ENCODE results near the gene PDE4A.

DNA sequence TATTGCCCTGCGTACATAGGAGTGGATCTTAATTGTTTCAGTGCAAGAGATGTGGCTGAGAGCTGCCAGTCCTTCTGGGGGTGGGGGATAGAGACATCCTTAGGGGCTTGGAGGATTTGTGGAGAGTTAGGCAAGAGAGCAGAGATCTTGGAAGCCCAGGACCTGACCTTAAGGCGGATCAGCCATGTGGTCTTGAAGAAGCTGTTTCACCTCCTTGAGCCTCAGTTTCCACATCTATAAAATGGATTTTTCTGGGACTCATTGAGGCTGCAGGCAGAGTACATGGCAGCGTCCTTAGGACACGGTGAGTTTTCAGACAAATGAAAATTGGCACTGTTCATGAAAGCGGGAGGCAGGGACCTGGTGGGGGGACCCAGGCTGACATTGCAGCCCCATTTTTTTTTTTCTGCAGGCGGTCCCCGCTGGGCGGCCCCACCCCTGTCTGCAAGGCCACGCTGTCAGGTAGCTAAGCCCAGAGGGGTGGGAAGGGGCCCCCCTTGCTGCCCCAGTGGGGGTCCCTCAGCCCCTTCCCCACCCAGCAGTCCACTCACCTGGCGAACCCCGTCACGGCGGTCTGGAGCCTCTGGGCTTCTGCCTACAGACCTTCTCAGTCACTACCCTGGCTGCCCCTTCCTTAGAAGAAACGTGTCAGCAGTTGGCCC lies 30.0 kb downstream of the PDE4A start:
- TF ChIP-seq, protein P1, sequence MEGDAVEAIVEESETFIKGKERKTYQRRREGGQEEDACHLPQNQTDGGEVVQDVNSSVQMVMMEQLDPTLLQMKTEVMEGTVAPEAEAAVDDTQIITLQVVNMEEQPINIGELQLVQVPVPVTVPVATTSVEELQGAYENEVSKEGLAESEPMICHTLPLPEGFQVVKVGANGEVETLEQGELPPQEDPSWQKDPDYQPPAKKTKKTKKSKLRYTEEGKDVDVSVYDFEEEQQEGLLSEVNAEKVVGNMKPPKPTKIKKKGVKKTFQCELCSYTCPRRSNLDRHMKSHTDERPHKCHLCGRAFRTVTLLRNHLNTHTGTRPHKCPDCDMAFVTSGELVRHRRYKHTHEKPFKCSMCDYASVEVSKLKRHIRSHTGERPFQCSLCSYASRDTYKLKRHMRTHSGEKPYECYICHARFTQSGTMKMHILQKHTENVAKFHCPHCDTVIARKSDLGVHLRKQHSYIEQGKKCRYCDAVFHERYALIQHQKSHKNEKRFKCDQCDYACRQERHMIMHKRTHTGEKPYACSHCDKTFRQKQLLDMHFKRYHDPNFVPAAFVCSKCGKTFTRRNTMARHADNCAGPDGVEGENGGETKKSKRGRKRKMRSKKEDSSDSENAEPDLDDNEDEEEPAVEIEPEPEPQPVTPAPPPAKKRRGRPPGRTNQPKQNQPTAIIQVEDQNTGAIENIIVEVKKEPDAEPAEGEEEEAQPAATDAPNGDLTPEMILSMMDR (IDR thresholded peaks at IDR 0.05 in 4 of 5, conservative IDR thresholded peaks at IDR 0.05 in 1 of 5) = no peak
- TF ChIP-seq POLR2A (IDR thresholded peaks at IDR 0.05) = no peak

Measured in gastrocnemius medialis (tissue), 4 donors.